Panc1 (cell line): Measurements from ENCODE around the gene PRKCG. TPM values are rescaled to one million over a fixed set of nuclear protein-coding genes. Genes with fewer than 3 reads are reported as not detected.
A peak's percentile ranks its signal among the peaks of the same experiment; 100 is the strongest.

ENCODE experiments used
- ATAC-seq: fragments of 200-7000 bp; cut with Tn5 transposase; 2 replicates; pipeline ENCODE4 v1.9.1; 2020; ENCODE audit warnings: mild to moderate bottlenecking, moderate library complexity
- BruUV-seq: library from RNA; stranded (reverse); fragments of 400-500 nt; replicated peaks from 2 replicates; lab custom pipeline; 2021; lab: Mats Ljungman, UMichigan
- CTCF ChIA-PET: fragments of 300-600 bp; sonication (Branson Sonifier 250); formaldehyde crosslinking; loops from one replicate; lab custom pipeline; 2022; ENCODE audit warnings: antibody characterized with exemption; lab: Charles Lee
- POLR2A ChIA-PET: fragments of 300-600 bp; sonication (Branson Sonifier 250); formaldehyde crosslinking; loops from one replicate; lab custom pipeline; 2022; ENCODE audit warnings: antibody characterized with exemption; lab: Charles Lee
- DNase-seq: peaks from one replicate; pipeline ENCODE4 v3.0.0-alpha.2; 2010; ENCODE audit warnings: low read depth, low spot score
- H3K27ac ChIP-seq: 2 replicates; pipeline ENCODE4 v1.5.1; 2011; ENCODE audit warnings: mild to moderate bottlenecking, low read length, inconsistent platforms
- H3K27me3 ChIP-seq: fragments of 200-500 bp; sonication (Bioruptor generic); 2 replicates; pipeline ENCODE4 v1.6.0; 2014; ENCODE audit warnings: low read length, inconsistent platforms; ENCODE audit not compliant: control insufficient read depth, insufficient read depth
- H3K36me3 ChIP-seq: fragments of 200-500 bp; sonication (Bioruptor generic); 2 replicates; pipeline ENCODE4 v1.5.1; 2014; ENCODE audit warnings: inconsistent platforms, mild to moderate bottlenecking, low read length, moderate library complexity; ENCODE audit not compliant: control insufficient read depth, insufficient read depth
- H3K4me1 ChIP-seq: 2 replicates; pipeline ENCODE4 v1.5.1; 2011; ENCODE audit warnings: inconsistent platforms, mild to moderate bottlenecking, low read length, moderate library complexity; ENCODE audit not compliant: control insufficient read depth, insufficient read depth
- H3K4me3 ChIP-seq, 2 experiments: 2 replicates each; pipeline ENCODE4 v1.5.1; 2011 to 2012; ENCODE audit warnings: low read depth in 2 of 2, low read length in 2 of 2, mild to moderate bottlenecking in 2 of 2, inconsistent platforms in 1 of 2, moderate library complexity in 1 of 2
- H3K9me3 ChIP-seq: fragments of 200-500 bp; sonication (Bioruptor generic); 2 replicates; pipeline ENCODE4 v1.5.1; 2014; ENCODE audit warnings: low read depth, mild to moderate bottlenecking, inconsistent platforms, low read length, moderate library complexity; ENCODE audit not compliant: control insufficient read depth, insufficient read depth
- CTCF ChIP-seq: fragments of 450-650 bp; IDR thresholded peaks from 2 replicates; pipeline ENCODE4 v1.5.1; 2017; ENCODE audit warnings: mild to moderate bottlenecking
- POLR2AphosphoS5 ChIP-seq: IDR thresholded peaks from 2 replicates; pipeline ENCODE4 v1.6.1; 2012; ENCODE audit warnings: mild to moderate bottlenecking, low read depth, low read length, moderate library complexity
- REST ChIP-seq, 2 experiments: IDR thresholded peaks; 2 replicates each; pipeline ENCODE4 v1.6.1; 2011 to 2012; ENCODE audit warnings: low read depth in 2 of 2, control low read depth in 1 of 2, low read length in 1 of 2, mild to moderate bottlenecking in 1 of 2, moderate library complexity in 1 of 2; ENCODE audit not compliant: insufficient read depth in 1 of 2
- SIN3A ChIP-seq: IDR thresholded peaks from 2 replicates; pipeline ENCODE4 v1.6.1; 2012; ENCODE audit warnings: low read depth, mild to moderate bottlenecking, low read length, moderate library complexity, borderline replicate concordance; ENCODE audit not compliant: insufficient read depth
- TCF7L2 ChIP-seq: IDR thresholded peaks from 2 replicates; pipeline ENCODE4 v1.6.1; 2011; ENCODE audit warnings: mild to moderate bottlenecking, low read depth, low read length, inconsistent platforms
- in situ Hi-C: cut with HindIII; loops from 2 replicates; pipeline ENCODE4 v1.10.0; 2016; ENCODE audit warnings: low sequenced_read_pairs, low pct_unique_long_range_greater_than_20kb
- intact Hi-C: fragments of 100-400 bp; cut with micrococcal nuclease; formaldehyde crosslinking; loops from one replicate; pipeline ENCODE4 v1.10.0; 2022; ENCODE audit not compliant: unreplicated experiment
- total RNA-seq: library from RNA; stranded (reverse); gene quantifications from one replicate; pipeline ENCODE4 v1.2.1, GENCODE V29; 2021; ENCODE audit not compliant: unreplicated experiment

PRKCG gene
- total RNA-seq, 1 experiment from 2014 or later, result 2.5 TPM

- Histone ChIP-seq H3K36me3 (no peaks in the 10 kb centered on the region), H3K4me3 (peak overlapping the region; percentile 33 to 53), H3K27ac (peak overlapping the region; percentile 36; the same call in 1 of the 2 replicates), H3K9me3 (no peaks in the 10 kb centered on the region), H3K27me3 (no peaks in the 10 kb centered on the region), H3K4me1 (peaks cover 23% of the 10 kb centered on the region)
- BruUV-seq, result no TSS peak
- ChIA-PET POLR2A (no interaction called here), CTCF (interaction anchor here (0.5 to 1.3 kb wide), 3 partner anchors 30 to 190 kb away, joined by 3 to 4 read pairs (median 4); no protein-coding TSS in a partner anchor)
- intact Hi-C loops (loop anchor here (5.0 kb wide), 1 partner anchor 116 kb away; no protein-coding TSS in a partner anchor), in situ Hi-C loops (loop anchor here (10.0 to 25.0 kb wide), 2 partner anchors 62 to 131 kb away; no protein-coding TSS in a partner anchor)
- no peak for TF ChIP-seq TCF7L2
- TF ChIP-seq CTCF, result peak; percentile 99
- TF ChIP-seq POLR2AphosphoS5, result 0 out of 2 replicates have a peak, but pooled peaks have one; percentile 29
- peak in 1 of 2 experiments; percentile 73; a peak in 1 of 4 replicates for TF ChIP-seq REST (IDR thresholded peaks at IDR 0.05; ENCODE audit: insufficient read depth in 1 of 2, low read depth in 2 of 2, low read length in 1 of 2)
- ATAC-seq (peak; percentile 47), DNase-seq (no peak)
Measured at GRCh38 chr19:53906211-53907192, 24.5 kb downstream of the PRKCG start.

DNA sequence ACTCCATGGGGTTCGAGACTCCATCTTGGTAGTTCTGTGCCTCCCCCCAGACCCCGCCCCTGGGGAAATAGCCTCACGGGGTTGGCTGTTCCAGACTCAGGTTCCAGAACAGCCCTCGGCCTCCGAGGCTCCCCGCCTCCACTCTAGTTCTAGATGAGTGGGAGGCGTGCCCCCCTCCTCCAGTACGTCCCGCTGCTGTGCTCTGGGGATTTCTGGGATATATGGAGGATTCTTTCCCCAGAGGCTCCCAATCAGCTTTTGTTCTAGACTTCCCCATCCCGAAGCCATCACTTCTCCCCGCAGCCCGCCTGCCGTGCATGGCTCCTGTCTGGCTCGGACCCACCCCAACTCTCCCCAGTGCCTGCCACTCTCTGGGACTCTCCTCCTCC, 25.2 kb downstream of the PRKCG start:
- in situ Hi-C loops (loop anchor here (10.0 to 25.0 kb wide), 2 partner anchors 62 to 130 kb away; no protein-coding TSS in a partner anchor), intact Hi-C loops (loop anchor here (5.0 kb wide), 1 partner anchor 115 kb away; no protein-coding TSS in a partner anchor)
- Histone ChIP-seq H3K9me3 (no peaks in the 10 kb centered on the region), H3K27me3 (no peaks in the 10 kb centered on the region), H3K4me1 (peaks cover 23% of the 10 kb centered on the region), H3K36me3 (no peaks in the 10 kb centered on the region), H3K4me3 (peak overlapping the region; percentile 33 to 64), H3K27ac (peak overlapping the region; percentile 36; the same call in 1 of the 2 replicates)
- ATAC-seq (peak; percentile 25), DNase-seq (no peak)
- no TSS peak for BruUV-seq
- ChIA-PET CTCF (interaction anchor here (1.3 to 1.6 kb wide), 2 partner anchors 123 to 124 kb away, joined by 3 to 8 read pairs; no protein-coding TSS in a partner anchor), POLR2A (no interaction called here)
- TF ChIP-seq TCF7L2, result no peak
- no peak for TF ChIP-seq SIN3A
- no peak for TF ChIP-seq CTCF
